ENCODE results near the gene SAG.

The SAG gene

GRCh38 chr2:233384015-233384414 lies 76.4 kb downstream of the SAG start:
- no peak for DNase-seq

- DNase-seq, result no peak
These were observed 77.3 kb downstream of the SAG start for GRCh38 chr2:233384811-233385488.

GRCh38 chr2:233385489-233386044 lies 78.0 kb downstream of the SAG start:
- DNase-seq, result no peak

GRCh38 chr2:233386382-233387041 lies 78.9 kb downstream of the SAG start:
- no peak for DNase-seq

GRCh38 chr2:233387225-233387624 lies 79.6 kb downstream of the SAG start:
- no peak for DNase-seq

GRCh38 chr2:233387667-233388528 lies 80.3 kb downstream of the SAG start:
- DNase-seq, result no peak

- no peak for DNase-seq
These were observed 82.0 kb downstream of the SAG start for GRCh38 chr2:233389601-233390125.

GRCh38 chr2:233395687-233396086 lies 88.1 kb downstream of the SAG start:
- no peak for DNase-seq

Measured in cortex of kidney (tissue), 1 donor.